Epithelial cell of proximal tubule (primary cell): Measurements from ENCODE around the gene SLC29A2. TPM values are rescaled to one million over a fixed set of nuclear protein-coding genes. Genes with fewer than 3 reads are reported as not detected.
A peak's percentile ranks its signal among the peaks of the same experiment; 100 is the strongest.
"Not testable (repeated sequence)": the region's sequence is repeated elsewhere in the genome, so short reads cannot be mapped to it uniquely, and the experiment has no call there.

Experiments used
- DNase-seq: peaks from one replicate; pipeline ENCODE4 v3.0.0-alpha.2; 2011; ENCODE audit warnings: low read depth
- H3K4me3 ChIP-seq: 2 replicates; pipeline ENCODE4 v1.5.1; 2011; ENCODE audit warnings: low read depth, mild to moderate bottlenecking, low read length
- total RNA-seq: library from RNA; depleted of rRNA; stranded (reverse); fragments of >200 nt; gene quantifications from 2 replicates; pipeline ENCODE4 v1.2.3, GENCODE V29; 2015
- TF ChIP-seq, protein P1 (sequence below): conservative IDR thresholded peaks from 2 replicates; pipeline ENCODE4 v1.5.1; 2012; ENCODE audit warnings: low read depth, mild to moderate bottlenecking, low read length

SLC29A2 gene
- total RNA-seq, 1 donor from 2014 or later = 6.6 TPM

DNA sequence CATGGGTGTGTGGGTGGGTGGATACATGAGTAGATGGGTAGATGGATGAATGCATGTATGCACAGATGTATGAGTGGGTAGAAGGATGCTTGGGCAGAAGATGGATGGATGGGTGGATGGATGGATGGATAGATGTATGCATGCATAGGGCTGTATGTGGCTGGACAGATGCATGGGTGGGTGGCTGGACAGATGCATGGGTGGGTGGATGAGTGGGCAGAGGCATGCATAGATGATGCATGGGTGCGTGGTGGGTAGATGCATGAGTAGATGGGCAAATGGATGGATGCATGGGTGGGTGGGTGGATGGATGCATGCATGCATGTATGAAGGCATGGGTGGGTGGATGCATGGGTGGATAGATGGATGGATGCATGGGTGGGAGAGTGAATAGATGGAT is 47.9 kb downstream of the SLC29A2 start:
- TF ChIP-seq, protein P1, sequence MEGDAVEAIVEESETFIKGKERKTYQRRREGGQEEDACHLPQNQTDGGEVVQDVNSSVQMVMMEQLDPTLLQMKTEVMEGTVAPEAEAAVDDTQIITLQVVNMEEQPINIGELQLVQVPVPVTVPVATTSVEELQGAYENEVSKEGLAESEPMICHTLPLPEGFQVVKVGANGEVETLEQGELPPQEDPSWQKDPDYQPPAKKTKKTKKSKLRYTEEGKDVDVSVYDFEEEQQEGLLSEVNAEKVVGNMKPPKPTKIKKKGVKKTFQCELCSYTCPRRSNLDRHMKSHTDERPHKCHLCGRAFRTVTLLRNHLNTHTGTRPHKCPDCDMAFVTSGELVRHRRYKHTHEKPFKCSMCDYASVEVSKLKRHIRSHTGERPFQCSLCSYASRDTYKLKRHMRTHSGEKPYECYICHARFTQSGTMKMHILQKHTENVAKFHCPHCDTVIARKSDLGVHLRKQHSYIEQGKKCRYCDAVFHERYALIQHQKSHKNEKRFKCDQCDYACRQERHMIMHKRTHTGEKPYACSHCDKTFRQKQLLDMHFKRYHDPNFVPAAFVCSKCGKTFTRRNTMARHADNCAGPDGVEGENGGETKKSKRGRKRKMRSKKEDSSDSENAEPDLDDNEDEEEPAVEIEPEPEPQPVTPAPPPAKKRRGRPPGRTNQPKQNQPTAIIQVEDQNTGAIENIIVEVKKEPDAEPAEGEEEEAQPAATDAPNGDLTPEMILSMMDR = no peak
- no peak for DNase-seq

GRCh38 chr11:66322732-66323427 is 48.7 kb downstream of the SLC29A2 start:
- DNase-seq = no peak
- H3K4me3 ChIP-seq = no peak overlapping the region
- TF ChIP-seq, protein P1 = no peak

More for the DNA sequence above, 47.9 kb downstream of the SLC29A2 start:
- no peak overlapping the region for H3K4me3 ChIP-seq

GRCh38 chr11:66321606-66322005 is 50.0 kb downstream of the SLC29A2 start:
- H3K4me3 ChIP-seq = no peak overlapping the region
- no peak for DNase-seq
- TF ChIP-seq, protein P1 = no peak

DNA sequence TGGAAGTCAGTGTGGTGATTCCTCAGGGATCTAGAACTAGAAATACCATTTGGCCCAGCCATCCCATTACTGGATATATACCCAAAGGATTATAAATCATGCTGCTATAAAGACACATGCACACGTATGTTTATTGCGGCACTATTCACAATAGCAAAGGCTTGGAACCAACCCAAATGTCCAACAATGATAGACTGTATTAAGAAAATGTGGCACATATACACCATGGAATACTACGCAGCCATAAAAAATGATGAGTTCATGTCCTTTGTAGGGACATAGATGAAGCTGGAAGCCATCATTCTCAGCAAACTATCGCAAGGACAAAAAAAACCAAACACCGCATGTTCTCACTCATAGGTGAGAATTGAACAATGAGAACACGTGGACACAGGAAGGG is 50.8 kb downstream of the SLC29A2 start:
- H3K4me3 ChIP-seq, DNase-seq: not testable (repeated sequence)

DNA sequence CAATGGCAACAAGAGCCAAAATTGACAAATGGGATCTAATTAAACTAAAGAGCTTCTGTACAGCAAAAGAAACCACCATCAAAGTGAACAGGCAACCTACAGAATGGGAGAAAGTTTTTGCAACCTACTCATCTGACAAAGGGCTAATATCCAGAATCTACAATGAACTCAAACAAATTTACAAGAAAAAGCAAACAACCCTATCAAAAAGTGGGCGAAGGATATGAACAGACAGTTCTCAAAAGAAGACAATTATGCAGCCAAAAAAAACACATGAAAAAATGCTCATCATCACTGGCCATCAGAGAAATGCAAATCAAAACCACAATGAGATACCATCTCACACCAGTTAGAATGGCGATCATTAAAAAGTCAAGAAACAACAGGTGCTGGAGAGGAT is 51.3 kb downstream of the SLC29A2 start:
- not testable (repeated sequence) for H3K4me3 ChIP-seq, DNase-seq

- no peak for DNase-seq
- H3K4me3 ChIP-seq = no peak overlapping the region
- TF ChIP-seq, protein P1 = no peak
These were observed 53.0 kb downstream of the SLC29A2 start for GRCh38 chr11:66318600-66318970.

DNA sequence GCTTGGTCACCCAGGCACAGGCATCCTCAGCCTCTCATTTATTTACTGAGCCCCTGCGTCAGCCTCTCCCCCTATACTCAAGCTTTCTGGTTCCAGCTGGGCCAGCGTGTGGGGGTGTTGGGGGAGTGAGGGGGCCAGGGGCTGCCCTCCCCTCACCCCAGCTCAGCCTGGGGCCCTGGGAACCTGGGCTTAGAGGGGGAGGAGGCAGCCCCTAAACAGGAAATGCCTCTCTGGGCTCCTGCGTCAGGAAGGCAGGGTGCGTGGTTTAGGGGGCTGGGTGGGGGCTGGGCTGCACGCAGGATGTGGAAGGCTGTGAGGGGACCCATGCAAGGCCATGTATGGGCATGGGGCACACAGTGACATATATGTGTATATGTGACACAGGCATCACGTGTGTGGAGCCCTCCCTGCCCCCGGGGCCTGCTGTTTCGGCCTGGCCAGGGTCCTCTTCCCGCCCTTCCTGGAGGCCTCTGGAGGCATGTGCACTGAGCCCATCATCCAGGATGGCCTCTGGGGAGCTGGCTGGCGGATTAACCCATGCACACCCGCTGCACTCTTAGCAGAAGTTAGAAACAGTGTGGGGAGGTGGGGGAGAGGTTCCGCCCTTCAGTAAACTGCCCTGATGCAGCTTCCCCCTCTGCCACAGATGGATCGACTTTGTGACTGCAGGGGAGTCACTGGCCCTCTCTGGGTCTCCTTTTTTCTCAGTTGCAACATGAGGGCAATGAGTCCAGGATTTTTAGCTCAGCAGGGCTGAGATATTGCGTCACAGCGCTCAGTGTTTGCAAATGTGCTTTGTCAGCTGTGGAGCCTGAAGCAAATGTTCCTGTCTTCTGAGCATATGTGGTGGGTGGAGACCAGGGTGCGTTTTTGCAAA is 53.6 kb downstream of the SLC29A2 start:
- peak; percentile 18 for DNase-seq
- TF ChIP-seq, protein P1 = no peak
- H3K4me3 ChIP-seq = no peak overlapping the region

GRCh38 chr11:66317322-66317722 is 54.2 kb downstream of the SLC29A2 start:
- TF ChIP-seq, protein P1 = no peak
- no peak overlapping the region for H3K4me3 ChIP-seq
- no peak for DNase-seq
